HepG2 (cell line): ENCODE results near the gene CSNK1A1. TPM values are rescaled to one million over a fixed set of nuclear protein-coding genes. Genes with fewer than 3 reads are reported as not detected.

Source experiments
- ATAC-seq: fragments of 200-7000 bp; cut with Tn5 transposase; 3 replicates; pipeline ENCODE4 v1.9.1; 2020; ENCODE audit warnings: mild to moderate bottlenecking, moderate library complexity
- BruUV-seq: library from RNA; stranded (reverse); fragments of 400-500 nt; replicated peaks from 2 replicates; lab custom pipeline; 2021; lab: Mats Ljungman, UMichigan
- CTCF ChIA-PET: fragments of 300-600 bp; formaldehyde crosslinking; extraction: SDS; loops from one replicate; lab custom pipeline; 2021; ENCODE audit warnings: low total read pairs, inconsistent platforms, low intra/inter-chr PET ratio; lab: Yijun Ruan, JAX
- POLR2A ChIA-PET: fragments of 350-600 bp; sonication (Branson Sonifier 250); formaldehyde crosslinking; loops from one replicate; lab custom pipeline; 2020; ENCODE audit warnings: antibody characterized with exemption, inconsistent platforms; lab: Yijun Ruan, JAX
- DNase-seq: peaks from one replicate; pipeline ENCODE4 v3.0.0-alpha.2; 2015; ENCODE audit warnings: low spot score
- FAIRE-seq: peaks from 3 replicates; lab custom pipeline; 2011; peaks lifted over from hg19 to GRCh38; lab: Jason Lieb, UNC
- H2AFZ ChIP-seq: one replicate; pipeline ENCODE4 v1.6.1; 2011; ENCODE audit warnings: low read length, inconsistent platforms
- H3K27ac ChIP-seq: fragments of 300-600 bp; 3 replicates; pipeline ENCODE4 v1.8.0; 2011; ENCODE audit warnings: mixed run types, mild to moderate bottlenecking, mixed read lengths, low read length, inconsistent platforms; ENCODE audit not compliant: insufficient read depth; ENCODE audit errors: extremely low read length
- H3K27me3 ChIP-seq, 2 experiments: fragments of 200-600 bp in 1 of 2; 2 replicates in 1 of 2; 3 replicates in 1 of 2; pipeline versions ENCODE4 v1.6.0 to v1.8.0; 2011; ENCODE audit warnings: low read length in 2 of 2, mild to moderate bottlenecking in 2 of 2, moderate library complexity in 2 of 2, inconsistent platforms in 1 of 2; ENCODE audit not compliant: insufficient read depth in 2 of 2, control insufficient read depth in 1 of 2
- H3K36me3 ChIP-seq, 2 experiments: fragments of 200-600 bp in 1 of 2; replicated peaks in 1 of 2; 2 replicates in 1 of 2; 3 replicates in 1 of 2; pipeline versions ENCODE4 v1.5.1 to v1.8.0; 2011; ENCODE audit warnings: low read length in 2 of 2, inconsistent platforms in 1 of 2; ENCODE audit not compliant: insufficient read depth in 2 of 2, control insufficient read depth in 1 of 2
- H3K4me1 ChIP-seq: 2 replicates; pipeline ENCODE4 v1.5.1; 2012; ENCODE audit warnings: low read length, inconsistent platforms; ENCODE audit not compliant: insufficient read depth
- H3K4me2 ChIP-seq: 2 replicates; pipeline ENCODE4 v1.6.0; 2011; ENCODE audit warnings: low read depth, low read length, inconsistent platforms
- H3K4me3 ChIP-seq, 3 experiments: fragments of 200-600 bp in 1 of 3; sonication (generic), shearing (Covaris generic) in 1 of 3; replicated peaks in 1 of 3; 2 replicates each; pipeline ENCODE4 v1.5.1; 2011 to 2016; ENCODE audit warnings: low read length in 3 of 3, inconsistent platforms in 2 of 3, low read depth in 2 of 3, mild to moderate bottlenecking in 2 of 3, control low read depth in 1 of 3, mixed read lengths in 1 of 3; ENCODE audit not compliant: insufficient read depth in 1 of 3
- H3K79me2 ChIP-seq: one replicate; pipeline ENCODE4 v1.6.1; 2011; ENCODE audit warnings: low read length, inconsistent platforms; ENCODE audit not compliant: insufficient read depth
- H3K9ac ChIP-seq: 2 replicates; pipeline ENCODE4 v1.6.0; 2011; ENCODE audit warnings: mild to moderate bottlenecking, low read depth, low read length, inconsistent platforms; ENCODE audit not compliant: insufficient read depth
- H3K9me3 ChIP-seq: 2 replicates; pipeline ENCODE4 v1.5.1; 2012; ENCODE audit warnings: mild to moderate bottlenecking, low read length
- H4K20me1 ChIP-seq: 2 replicates; pipeline ENCODE4 v1.6.0; 2011; ENCODE audit warnings: inconsistent platforms, mild to moderate bottlenecking, low read length, moderate library complexity; ENCODE audit not compliant: insufficient read depth
- DPF2 ChIP-seq: sonication (generic); formaldehyde crosslinking; IDR thresholded peaks from 2 replicates; pipeline ENCODE4 v1.4.0; 2020; ENCODE audit warnings: mild to moderate bottlenecking, low read depth, missing genetic modification reagents, borderline replicate concordance
- EZH2 ChIP-seq: conservative IDR thresholded peaks from 2 replicates; pipeline ENCODE4 v1.6.1; 2012; ENCODE audit warnings: mild to moderate bottlenecking, low read depth, low read length, moderate library complexity
- GLI4 ChIP-seq: sonication (generic); formaldehyde crosslinking; IDR thresholded peaks from 2 replicates; pipeline ENCODE4 v1.5.1; 2020; ENCODE audit warnings: missing genetic modification reagents, mild to moderate bottlenecking, moderate library complexity, borderline replicate concordance
- HNF4A ChIP-seq: sonication (generic); formaldehyde crosslinking; IDR thresholded peaks from 2 replicates; pipeline ENCODE4 v1.4.0; 2020; ENCODE audit warnings: missing genetic modification reagents
- ISX ChIP-seq: sonication (generic); formaldehyde crosslinking; conservative IDR thresholded peaks from 2 replicates; pipeline ENCODE4 v1.5.0; 2020; ENCODE audit warnings: missing genetic modification reagents
- KDM4B ChIP-seq: sonication (generic); formaldehyde crosslinking; IDR thresholded peaks from 2 replicates; pipeline ENCODE4 v1.4.0; 2020; ENCODE audit warnings: missing genetic modification reagents
- NFRKB ChIP-seq: fragments of 450-650 bp; IDR thresholded peaks from 2 replicates; pipeline ENCODE4 v1.6.1; 2017
- PAWR ChIP-seq: sonication (generic); formaldehyde crosslinking; IDR thresholded peaks from 2 replicates; pipeline ENCODE4 v1.4.0; 2020; ENCODE audit warnings: missing genetic modification reagents, mild to moderate bottlenecking, borderline replicate concordance
- PHB2 ChIP-seq: fragments of 450-650 bp; IDR thresholded peaks from 2 replicates; pipeline ENCODE4 v1.6.1; 2018; ENCODE audit not compliant: partially characterized antibody
- ZNF501 ChIP-seq: sonication (generic); formaldehyde crosslinking; IDR thresholded peaks from 2 replicates; pipeline ENCODE4 v1.5.1; 2020; ENCODE audit warnings: mild to moderate bottlenecking, moderate library complexity, missing genetic modification reagents
- ZNF550 ChIP-seq: sonication (generic); formaldehyde crosslinking; IDR thresholded peaks from 2 replicates; pipeline ENCODE4 v1.4.0; 2020; ENCODE audit warnings: mild to moderate bottlenecking, missing genetic modification reagents, borderline replicate concordance
- ZNF761 ChIP-seq: sonication (generic); formaldehyde crosslinking; conservative IDR thresholded peaks from 2 replicates; pipeline ENCODE4 v1.4.0; 2020; ENCODE audit warnings: mild to moderate bottlenecking, missing genetic modification reagents
- ZNF841 ChIP-seq: sonication (generic); formaldehyde crosslinking; IDR thresholded peaks from 2 replicates; pipeline ENCODE4 v1.8.1; 2023; ENCODE audit warnings: missing genetic modification reagents, borderline replicate concordance
- WGBS: methylation state at CpG from one replicate; pipeline ENCODE4 v1.1.6; 2017; ENCODE audit warnings: low lambda C conversion rate; 5-methylcytosine and 5-hydroxymethylcytosine counted together
- in situ Hi-C: cut with HindIII; loops from 2 replicates; pipeline ENCODE4 v1.10.0; 2017; ENCODE audit warnings: low pct_unique_long_range_greater_than_20kb; ENCODE audit not compliant: extremely low pct_ligation_motif_present
- intact Hi-C: fragments of 100-400 bp; cut with micrococcal nuclease; formaldehyde crosslinking; loops from one replicate; pipeline ENCODE4 v1.10.0; 2022; ENCODE audit not compliant: unreplicated experiment
- polyA plus RNA-seq, 8 experiments: library from polyadenylated mRNA; depleted of rRNA in 3 of 8; stranded (reverse) in 7 of 8; unstranded in 1 of 8; fragments of >200 nt; fragmentation: Illumina TruSeq in 4 of 8; extraction: Trizol in 4 of 8; gene quantifications; 2 replicates each; pipeline versions ENCODE4 v1.2.1 to v1.2.3, GENCODE V29; 2011 to 2016; ENCODE audit warnings: low read depth in 4 of 8, missing spikeins in 1 of 8, mixed read lengths in 1 of 8; ENCODE audit not compliant: insufficient read depth in 1 of 8
- total RNA-seq, 5 experiments: library from RNA; depleted of rRNA; stranded (reverse); fragments of >200 nt; fragmentation: Illumina TruSeq; extraction: Trizol; gene quantifications; 2 replicates each; pipeline ENCODE4 v1.2.3, GENCODE V29; 2016; ENCODE audit warnings: low read depth in 1 of 5
- TF ChIP-seq, protein P1 (sequence below): sonication (generic); formaldehyde crosslinking; IDR thresholded peaks from 2 replicates; pipeline ENCODE4 v1.5.1; 2020; ENCODE audit warnings: mild to moderate bottlenecking, missing genetic modification reagents, moderate library complexity
- TF ChIP-seq, protein P2 (sequence below): IDR thresholded peaks from 2 replicates; pipeline ENCODE4 v1.6.1; 2016; ENCODE audit warnings: missing compliant biosample characterization, missing genetic modification reagents, borderline replicate concordance
- TF ChIP-seq, protein P3 (sequence below): sonication (generic); formaldehyde crosslinking; IDR thresholded peaks from 2 replicates; pipeline ENCODE4 v1.4.0; 2020; ENCODE audit warnings: mild to moderate bottlenecking, missing genetic modification reagents
- TF ChIP-seq, protein P4 (sequence below): sonication (generic); formaldehyde crosslinking; IDR thresholded peaks from 2 replicates; pipeline ENCODE4 v1.5.1; 2020; ENCODE audit warnings: mild to moderate bottlenecking, moderate library complexity, missing genetic modification reagents

CSNK1A1 gene
- total and polyA plus RNA-seq, 2 of the 13 experiments (the other 11 are each of a cell fraction or from before 2014, with no cell fraction given), result 89.0 to 149 TPM

DNA sequence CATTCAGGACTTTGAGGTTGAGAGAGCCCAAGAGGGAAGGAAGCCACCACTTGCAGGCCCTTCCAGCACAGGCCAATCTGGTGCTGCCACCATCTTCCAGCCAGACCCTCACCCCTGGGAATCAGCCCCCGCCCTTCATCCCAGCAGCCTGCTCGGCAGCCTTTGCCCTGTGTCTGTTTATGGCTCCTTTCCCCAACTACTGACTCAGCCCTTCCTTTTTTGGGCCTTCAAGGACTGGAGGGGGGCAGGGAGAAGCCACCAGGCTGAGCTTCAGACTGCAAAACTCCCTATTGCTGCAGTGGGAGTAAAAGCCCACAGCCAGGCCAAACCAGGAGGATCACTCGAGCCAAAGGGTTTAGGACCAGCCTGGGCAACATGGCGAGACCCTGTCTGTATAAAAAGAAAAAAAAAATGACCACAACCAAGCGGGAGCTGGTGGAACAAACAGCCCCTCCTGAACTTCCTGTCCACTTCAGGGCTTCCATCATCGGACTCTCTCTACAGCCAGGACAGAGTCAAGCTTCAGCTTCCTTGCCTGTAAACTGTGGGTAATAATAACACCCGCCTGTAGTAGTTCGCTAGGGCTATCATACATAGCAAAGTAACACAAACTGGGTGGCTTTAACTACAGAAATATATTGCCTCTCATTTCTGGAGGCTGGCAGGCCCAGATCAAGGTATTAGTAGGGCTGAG lies 86.3 kb downstream of the CSNK1A1 start:
- H3K36me3 ChIP-seq, result no peaks in the 10 kb centered on the region
- BruUV-seq, result no TSS peak
- no peaks in the 10 kb centered on the region for H3K79me2 ChIP-seq
- peak overlapping the region; percentile 7 for H3K27ac ChIP-seq
- POLR2A ChIA-PET, result interaction anchor here (0.6 to 1.3 kb wide), 3 partner anchors 11 to 38 kb away, joined by 3 read pairs; no protein-coding TSS in a partner anchor
- intact Hi-C loops (no loop called here), in situ Hi-C loops (no loop called here)
- H3K4me3 ChIP-seq, result no peak overlapping the region
- CTCF ChIA-PET, result no interaction called here
- H2AFZ ChIP-seq, result peak overlapping the region; percentile 59
- no peaks in the 10 kb centered on the region for H3K27me3 ChIP-seq
- FAIRE-seq, result no peak
- peak; percentile 61 for ATAC-seq
- H3K9me3 ChIP-seq, result no peaks in the 10 kb centered on the region
- peak overlapping the region; percentile 11; the same call in 1 of the 2 replicates for H3K9ac ChIP-seq
- H3K4me1 ChIP-seq, result peaks cover 38% of the 10 kb centered on the region
- no peak for DNase-seq
- peak overlapping the region; percentile 25; the same call in 1 of the 2 replicates for H3K4me2 ChIP-seq
- no peaks in the 10 kb centered on the region for H4K20me1 ChIP-seq
- WGBS, result 68% methylated on average over 6 of the region's 8 CpGs
- TF ChIP-seq PAWR (CRISPR knock-in tag), result no peak
- TF ChIP-seq ZNF841 (CRISPR knock-in tag), result no peak
- no peak for TF ChIP-seq ZNF550
- TF ChIP-seq PHB2, result no peak
- TF ChIP-seq GLI4, result no peak
- TF ChIP-seq NFRKB, result no peak
- TF ChIP-seq EZH2, result no peak
- no peak for TF ChIP-seq KDM4B (CRISPR knock-in tag)
- no peak for TF ChIP-seq ISX (CRISPR knock-in tag)
- 0 out of 2 replicates have a peak, but pooled peaks have one; percentile 8 for TF ChIP-seq HNF4A
- TF ChIP-seq, protein P1, sequence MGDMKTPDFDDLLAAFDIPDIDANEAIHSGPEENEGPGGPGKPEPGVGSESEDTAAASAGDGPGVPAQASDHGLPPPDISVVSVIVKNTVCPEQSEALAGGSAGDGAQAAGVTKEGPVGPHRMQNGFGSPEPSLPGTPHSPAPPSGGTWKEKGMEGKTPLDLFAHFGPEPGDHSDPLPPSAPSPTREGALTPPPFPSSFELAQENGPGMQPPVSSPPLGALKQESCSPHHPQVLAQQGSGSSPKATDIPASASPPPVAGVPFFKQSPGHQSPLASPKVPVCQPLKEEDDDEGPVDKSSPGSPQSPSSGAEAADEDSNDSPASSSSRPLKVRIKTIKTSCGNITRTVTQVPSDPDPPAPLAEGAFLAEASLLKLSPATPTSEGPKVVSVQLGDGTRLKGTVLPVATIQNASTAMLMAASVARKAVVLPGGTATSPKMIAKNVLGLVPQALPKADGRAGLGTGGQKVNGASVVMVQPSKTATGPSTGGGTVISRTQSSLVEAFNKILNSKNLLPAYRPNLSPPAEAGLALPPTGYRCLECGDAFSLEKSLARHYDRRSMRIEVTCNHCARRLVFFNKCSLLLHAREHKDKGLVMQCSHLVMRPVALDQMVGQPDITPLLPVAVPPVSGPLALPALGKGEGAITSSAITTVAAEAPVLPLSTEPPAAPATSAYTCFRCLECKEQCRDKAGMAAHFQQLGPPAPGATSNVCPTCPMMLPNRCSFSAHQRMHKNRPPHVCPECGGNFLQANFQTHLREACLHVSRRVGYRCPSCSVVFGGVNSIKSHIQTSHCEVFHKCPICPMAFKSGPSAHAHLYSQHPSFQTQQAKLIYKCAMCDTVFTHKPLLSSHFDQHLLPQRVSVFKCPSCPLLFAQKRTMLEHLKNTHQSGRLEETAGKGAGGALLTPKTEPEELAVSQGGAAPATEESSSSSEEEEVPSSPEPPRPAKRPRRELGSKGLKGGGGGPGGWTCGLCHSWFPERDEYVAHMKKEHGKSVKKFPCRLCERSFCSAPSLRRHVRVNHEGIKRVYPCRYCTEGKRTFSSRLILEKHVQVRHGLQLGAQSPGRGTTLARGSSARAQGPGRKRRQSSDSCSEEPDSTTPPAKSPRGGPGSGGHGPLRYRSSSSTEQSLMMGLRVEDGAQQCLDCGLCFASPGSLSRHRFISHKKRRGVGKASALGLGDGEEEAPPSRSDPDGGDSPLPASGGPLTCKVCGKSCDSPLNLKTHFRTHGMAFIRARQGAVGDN, result peak; percentile 61
- TF ChIP-seq ZNF761 (CRISPR knock-in tag), result no peak
- TF ChIP-seq, protein P2, sequence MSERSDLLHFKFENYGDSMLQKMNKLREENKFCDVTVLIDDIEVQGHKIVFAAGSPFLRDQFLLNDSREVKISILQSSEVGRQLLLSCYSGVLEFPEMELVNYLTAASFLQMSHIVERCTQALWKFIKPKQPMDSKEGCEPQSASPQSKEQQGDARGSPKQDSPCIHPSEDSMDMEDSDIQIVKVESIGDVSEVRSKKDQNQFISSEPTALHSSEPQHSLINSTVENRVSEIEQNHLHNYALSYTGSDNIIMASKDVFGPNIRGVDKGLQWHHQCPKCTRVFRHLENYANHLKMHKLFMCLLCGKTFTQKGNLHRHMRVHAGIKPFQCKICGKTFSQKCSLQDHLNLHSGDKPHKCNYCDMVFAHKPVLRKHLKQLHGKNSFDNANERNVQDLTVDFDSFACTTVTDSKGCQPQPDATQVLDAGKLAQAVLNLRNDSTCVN (CRISPR knock-in tag), result no peak
- TF ChIP-seq DPF2 (CRISPR knock-in tag), result no peak
- TF ChIP-seq, protein P3, sequence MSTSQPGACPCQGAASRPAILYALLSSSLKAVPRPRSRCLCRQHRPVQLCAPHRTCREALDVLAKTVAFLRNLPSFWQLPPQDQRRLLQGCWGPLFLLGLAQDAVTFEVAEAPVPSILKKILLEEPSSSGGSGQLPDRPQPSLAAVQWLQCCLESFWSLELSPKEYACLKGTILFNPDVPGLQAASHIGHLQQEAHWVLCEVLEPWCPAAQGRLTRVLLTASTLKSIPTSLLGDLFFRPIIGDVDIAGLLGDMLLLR (CRISPR knock-in tag), result no peak
- TF ChIP-seq ZNF501 (CRISPR knock-in tag), result 0 out of 2 replicates have a peak, but pooled peaks have one; percentile 34
- TF ChIP-seq, protein P4, sequence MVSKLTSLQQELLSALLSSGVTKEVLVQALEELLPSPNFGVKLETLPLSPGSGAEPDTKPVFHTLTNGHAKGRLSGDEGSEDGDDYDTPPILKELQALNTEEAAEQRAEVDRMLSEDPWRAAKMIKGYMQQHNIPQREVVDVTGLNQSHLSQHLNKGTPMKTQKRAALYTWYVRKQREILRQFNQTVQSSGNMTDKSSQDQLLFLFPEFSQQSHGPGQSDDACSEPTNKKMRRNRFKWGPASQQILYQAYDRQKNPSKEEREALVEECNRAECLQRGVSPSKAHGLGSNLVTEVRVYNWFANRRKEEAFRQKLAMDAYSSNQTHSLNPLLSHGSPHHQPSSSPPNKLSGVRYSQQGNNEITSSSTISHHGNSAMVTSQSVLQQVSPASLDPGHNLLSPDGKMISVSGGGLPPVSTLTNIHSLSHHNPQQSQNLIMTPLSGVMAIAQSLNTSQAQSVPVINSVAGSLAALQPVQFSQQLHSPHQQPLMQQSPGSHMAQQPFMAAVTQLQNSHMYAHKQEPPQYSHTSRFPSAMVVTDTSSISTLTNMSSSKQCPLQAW (CRISPR knock-in tag), result 0 out of 2 replicates have a peak, but pooled peaks have one; percentile 16
